ENCODE data around the gene PRICKLE2. TPM values are rescaled to one million over a fixed set of nuclear protein-coding genes. Genes with fewer than 3 reads are reported as not detected.

Gene PRICKLE2
- total RNA-seq, 4 donors from 2014 or later, result 28.8 to 48.1 (median 38.5) TPM

DNA sequence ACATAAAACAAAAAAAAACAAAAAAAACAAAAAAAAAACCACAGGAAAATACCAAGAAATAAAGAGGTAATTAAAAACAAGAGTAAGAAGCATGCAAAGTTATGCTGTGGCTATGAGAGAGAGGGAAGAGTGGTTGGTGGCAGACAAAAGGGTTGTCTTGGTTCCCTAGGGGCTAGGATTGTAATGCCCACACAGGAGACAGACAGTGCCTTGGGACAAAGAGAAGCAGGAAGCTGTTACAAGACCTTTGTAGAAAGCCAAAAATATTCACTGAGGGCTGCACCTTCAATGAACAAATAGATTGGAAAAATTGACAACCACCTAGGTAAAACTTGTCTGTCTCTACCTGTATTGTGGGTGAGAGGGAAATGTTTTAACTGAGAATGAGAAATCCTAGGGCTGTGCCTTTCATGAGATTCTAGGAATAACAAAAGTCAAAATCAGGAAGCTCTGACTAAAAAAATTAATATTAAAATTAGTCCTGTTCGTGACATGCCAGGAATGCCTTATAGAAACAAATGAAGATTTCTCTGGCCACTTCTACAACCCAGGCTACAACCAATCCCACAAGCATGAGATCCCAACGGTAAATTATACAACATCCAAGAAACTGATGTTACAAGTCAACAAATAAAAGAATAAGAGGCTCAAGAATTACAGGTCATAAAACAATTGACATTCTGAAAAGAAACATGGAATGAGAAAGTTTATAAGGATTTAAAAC is 45.0 kb upstream of the PRICKLE2 start:
- WGBS, 2 donors, result 88 to 91% methylated on average over 2 of the region's 2 CpGs
- Histone ChIP-seq H3K4me1 (peaks cover 16 to 21% of the 10 kb centered on the region in 2 donors), H3K9me3 (no peaks in the 10 kb centered on the region), H3K36me3 (no peaks in the 10 kb centered on the region), H3K27me3 (no peaks in the 10 kb centered on the region), H3K27ac (no peak overlapping the region), H3K4me3 (replicated peaks in 1 of 3) (no peak overlapping the region)
- no peak for TF ChIP-seq POLR2A (IDR thresholded peaks at IDR 0.05)
- TF ChIP-seq, protein P1, sequence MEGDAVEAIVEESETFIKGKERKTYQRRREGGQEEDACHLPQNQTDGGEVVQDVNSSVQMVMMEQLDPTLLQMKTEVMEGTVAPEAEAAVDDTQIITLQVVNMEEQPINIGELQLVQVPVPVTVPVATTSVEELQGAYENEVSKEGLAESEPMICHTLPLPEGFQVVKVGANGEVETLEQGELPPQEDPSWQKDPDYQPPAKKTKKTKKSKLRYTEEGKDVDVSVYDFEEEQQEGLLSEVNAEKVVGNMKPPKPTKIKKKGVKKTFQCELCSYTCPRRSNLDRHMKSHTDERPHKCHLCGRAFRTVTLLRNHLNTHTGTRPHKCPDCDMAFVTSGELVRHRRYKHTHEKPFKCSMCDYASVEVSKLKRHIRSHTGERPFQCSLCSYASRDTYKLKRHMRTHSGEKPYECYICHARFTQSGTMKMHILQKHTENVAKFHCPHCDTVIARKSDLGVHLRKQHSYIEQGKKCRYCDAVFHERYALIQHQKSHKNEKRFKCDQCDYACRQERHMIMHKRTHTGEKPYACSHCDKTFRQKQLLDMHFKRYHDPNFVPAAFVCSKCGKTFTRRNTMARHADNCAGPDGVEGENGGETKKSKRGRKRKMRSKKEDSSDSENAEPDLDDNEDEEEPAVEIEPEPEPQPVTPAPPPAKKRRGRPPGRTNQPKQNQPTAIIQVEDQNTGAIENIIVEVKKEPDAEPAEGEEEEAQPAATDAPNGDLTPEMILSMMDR (IDR thresholded peaks at IDR 0.05), result no peak
- intact Hi-C loops (cut with DNase I), result no loop called here
- DNase-seq, result no peak

DNA sequence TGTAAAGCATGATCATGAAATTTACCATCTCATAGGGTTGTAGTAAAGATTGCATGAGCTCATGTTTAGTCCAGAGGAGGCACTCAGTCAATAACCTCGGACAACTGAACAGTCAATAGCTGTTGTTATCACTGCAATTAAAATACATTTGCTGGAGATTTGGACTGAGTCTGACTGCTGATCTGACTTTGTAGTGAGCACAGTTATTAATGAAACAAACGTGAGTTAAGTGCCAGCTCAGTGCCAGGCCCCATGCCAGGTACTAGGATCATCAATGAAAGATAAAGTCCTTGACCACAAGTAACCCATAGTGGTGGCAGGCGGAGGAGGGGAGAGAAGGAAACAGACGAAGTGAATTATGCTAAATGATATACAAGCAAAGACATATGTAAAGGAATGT is 43.7 kb upstream of the PRICKLE2 start:
- Histone ChIP-seq H3K27me3 (no peaks in the 10 kb centered on the region), H3K9me3 (no peaks in the 10 kb centered on the region), H3K27ac (no peak overlapping the region), H3K4me3 (replicated peaks in 1 of 3) (no peak overlapping the region), H3K4me1 (peaks cover 23 to 29% of the 10 kb centered on the region in 2 donors), H3K36me3 (no peaks in the 10 kb centered on the region)
- 48% methylated on average over 4 of the region's 4 CpGs for WGBS, 2 donors
- intact Hi-C loops (cut with DNase I), result no loop called here
- TF ChIP-seq POLR2A (IDR thresholded peaks at IDR 0.05), result peak in 1 of 2 donors; percentile 7
- TF ChIP-seq, protein P1 (IDR thresholded peaks at IDR 0.05), result no peak
- DNase-seq, result peak; percentile 49 to 58

DNA sequence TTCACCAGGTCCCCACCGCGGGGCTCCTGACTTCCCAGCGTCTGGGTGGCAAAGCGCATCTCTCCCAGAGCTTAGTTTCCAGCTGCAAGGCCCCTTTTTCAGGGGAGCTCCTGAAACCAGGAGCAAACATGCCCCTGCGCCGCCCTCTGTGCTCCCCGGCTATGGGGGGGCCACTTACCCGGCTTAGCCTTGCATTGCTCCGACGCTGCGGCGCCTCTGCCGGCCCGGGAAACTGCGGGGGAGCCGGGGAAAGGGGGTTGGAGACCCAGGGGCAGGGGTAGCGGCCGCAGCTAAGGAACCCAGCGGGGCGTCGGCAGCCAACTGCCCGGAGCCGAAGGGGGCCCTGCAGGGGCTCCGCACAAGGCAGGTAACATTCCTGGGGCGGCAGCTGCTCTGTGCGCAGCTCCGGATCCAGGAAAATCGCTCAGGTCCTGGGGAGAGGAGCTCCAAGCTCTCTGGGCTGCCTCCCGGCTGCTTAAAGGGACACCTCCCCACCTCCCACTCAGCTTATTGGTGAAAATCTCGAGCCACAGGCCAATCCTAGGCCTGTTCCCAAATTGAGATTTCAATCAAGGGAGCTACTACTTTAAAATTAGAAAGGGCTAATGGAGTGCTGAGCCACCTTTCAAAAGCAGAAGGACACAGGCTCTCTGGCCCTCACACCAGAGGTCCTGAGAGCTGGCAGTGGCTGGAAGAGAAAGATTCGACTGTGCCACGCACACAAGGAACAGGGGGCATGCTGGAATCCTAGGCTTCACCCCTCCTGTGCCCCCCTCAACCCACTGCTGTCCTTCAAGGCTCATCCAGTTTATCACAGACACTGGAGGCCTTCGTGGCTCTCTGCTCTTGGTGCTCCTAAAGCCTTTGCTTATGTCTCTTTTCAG is 42.7 kb upstream of the PRICKLE2 start:
- intact Hi-C loops (cut with DNase I), result no loop called here
- peak overlapping the region; percentile 84 to 96 (median 91) for H3K27ac ChIP-seq
- WGBS, 2 donors, result 6 to 16% methylated on average over 15 to 20 of the region's 33 CpGs
- DNase-seq, result peak; percentile 78
- H3K4me1 ChIP-seq, result peaks cover 27 to 38% of the 10 kb centered on the region in 2 donors
- no peaks in the 10 kb centered on the region for H3K36me3 ChIP-seq
- TF ChIP-seq, protein P1 (IDR thresholded peaks at IDR 0.05), result no peak
- TF ChIP-seq POLR2A (IDR thresholded peaks at IDR 0.05), result peak in 1 of 2 donors; percentile 85
- no peaks in the 10 kb centered on the region for H3K9me3 ChIP-seq
- peak overlapping the region; percentile 58 to 70 (median 68) for H3K4me3 ChIP-seq (replicated peaks in 1 of 3)
- no peaks in the 10 kb centered on the region for H3K27me3 ChIP-seq

DNA sequence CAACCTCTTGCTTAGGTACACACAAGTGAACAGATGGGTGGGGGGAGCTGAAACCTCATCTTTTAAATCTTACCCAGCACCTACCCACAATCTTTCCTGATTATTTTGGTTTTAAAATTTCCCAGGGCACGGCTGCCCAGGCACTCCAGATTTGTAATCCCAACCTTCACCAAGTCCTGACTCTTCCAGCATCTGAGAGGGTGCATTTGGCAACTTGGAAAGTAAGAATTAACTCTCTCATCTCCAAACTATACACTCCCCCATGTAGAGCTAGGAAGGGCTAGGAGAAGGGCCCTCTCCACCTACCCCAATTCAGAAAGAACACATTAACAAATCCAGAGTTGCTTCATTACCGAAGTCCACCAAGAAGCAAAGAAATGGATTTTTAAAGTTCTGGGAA is 41.7 kb upstream of the PRICKLE2 start:
- Histone ChIP-seq H3K4me3 (replicated peaks in 1 of 3) (peak overlapping the region; percentile 58 to 70 (median 68)), H3K36me3 (no peaks in the 10 kb centered on the region), H3K27me3 (no peaks in the 10 kb centered on the region), H3K9me3 (no peaks in the 10 kb centered on the region), H3K27ac (peak overlapping the region; percentile 84 to 96 (median 91)), H3K4me1 (peaks cover 29 to 38% of the 10 kb centered on the region in 2 donors)
- intact Hi-C loops (cut with DNase I), result no loop called here
- DNase-seq, result no peak
- TF ChIP-seq POLR2A (IDR thresholded peaks at IDR 0.05), result no peak
- TF ChIP-seq, protein P1 (IDR thresholded peaks at IDR 0.05), result no peak
- 23 to 29% methylated on average over 2 of the region's 2 CpGs for whole genome bisulfite sequencing, 2 donors
